Skeletal muscle cell (primary cell): ENCODE results near the gene DMRTB1.

Experiments used
- DNase-seq: peaks from one replicate; pipeline ENCODE4 v3.0.0-alpha.2; 2010; ENCODE audit warnings: low read depth
- H3K4me3 ChIP-seq: 2 replicates; pipeline ENCODE4 v1.5.1; 2011; ENCODE audit warnings: low read depth, mild to moderate bottlenecking, control low read depth, low read length, moderate library complexity

The DMRTB1 gene

GRCh38 chr1:53504901-53505300 lies 45.7 kb downstream of the DMRTB1 start:
- no peak overlapping the region for H3K4me3 ChIP-seq

DNA sequence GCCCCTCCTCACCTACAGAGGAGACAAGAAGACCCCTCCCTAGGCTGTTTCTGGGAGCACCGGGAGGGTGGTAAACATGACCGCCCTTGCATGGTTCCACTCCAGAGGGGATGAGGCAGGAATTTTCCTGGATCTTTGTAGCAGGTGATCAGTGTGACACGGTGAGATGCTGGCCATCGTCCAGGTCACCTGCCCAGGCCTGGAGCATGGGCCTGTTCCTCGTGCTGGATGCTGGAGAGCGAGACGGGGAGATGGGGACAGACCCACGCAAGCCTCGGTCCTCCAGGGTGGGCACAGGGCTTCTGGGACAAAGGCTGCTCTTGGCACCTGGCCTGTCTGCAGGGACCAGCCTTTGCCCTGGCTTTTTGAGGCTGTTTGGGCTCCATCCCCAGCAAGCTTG lies 46.2 kb downstream of the DMRTB1 start:
- H3K4me3 ChIP-seq = no peak overlapping the region
- DNase-seq = no peak

More at GRCh38 chr1:53504901-53505300, 45.7 kb downstream of the DMRTB1 start:
- DNase-seq = no peak

- no peak overlapping the region for H3K4me3 ChIP-seq
- DNase-seq = no peak
Observed at GRCh38 chr1:53505891-53506290, 46.7 kb downstream of the DMRTB1 start.

GRCh38 chr1:53506355-53507050 lies 47.3 kb downstream of the DMRTB1 start:
- H3K4me3 ChIP-seq = no peak overlapping the region
- DNase-seq = no peak

GRCh38 chr1:53507116-53507820 lies 48.1 kb downstream of the DMRTB1 start:
- H3K4me3 ChIP-seq = no peak overlapping the region
- no peak for DNase-seq

- no peak overlapping the region for H3K4me3 ChIP-seq
- DNase-seq = no peak
Observed at GRCh38 chr1:53508056-53508990, 49.1 kb downstream of the DMRTB1 start.

DNA sequence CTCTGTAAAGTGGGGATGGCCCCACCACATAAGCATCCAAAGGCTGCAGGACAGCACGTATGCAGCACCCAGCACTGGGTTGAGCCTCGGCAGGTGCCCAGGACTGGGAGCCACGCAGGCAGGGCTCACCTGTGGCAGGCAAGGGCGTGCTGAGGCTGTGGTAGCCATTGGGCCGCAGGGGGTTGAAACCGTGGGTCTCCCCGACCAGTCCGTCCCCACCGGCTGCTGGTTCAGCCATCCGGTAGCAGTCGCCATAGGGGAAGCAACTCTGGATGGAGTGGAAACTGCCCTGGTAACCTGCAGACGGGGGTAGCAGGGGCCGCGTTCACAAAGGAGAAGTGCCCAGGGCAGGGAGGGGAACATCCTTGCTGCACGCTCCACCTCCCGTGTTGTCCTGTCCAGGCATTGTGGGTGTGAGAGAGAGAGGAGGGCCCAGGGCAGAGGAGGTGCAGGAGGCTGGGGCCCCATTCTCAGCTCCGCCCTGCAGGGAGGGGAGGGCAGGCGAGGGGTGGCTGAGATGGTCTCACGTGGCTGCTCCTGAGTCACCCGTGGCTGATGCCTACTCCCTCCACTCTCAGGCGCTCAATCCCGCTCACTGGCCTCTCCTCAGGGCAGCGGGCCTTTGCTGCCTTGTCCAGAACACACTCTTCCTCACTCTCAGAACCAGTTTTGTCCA lies 49.9 kb downstream of the DMRTB1 start:
- no peak overlapping the region for H3K4me3 ChIP-seq
- peak; percentile 15 for DNase-seq

GRCh38 chr1:53509775-53510174 lies 50.6 kb downstream of the DMRTB1 start:
- no peak overlapping the region for H3K4me3 ChIP-seq
- DNase-seq = no peak

- no peak for DNase-seq
Observed at GRCh38 chr1:53510215-53510614, 51.0 kb downstream of the DMRTB1 start.

GRCh38 chr1:53511323-53511932 lies 52.2 kb downstream of the DMRTB1 start:
- no peak overlapping the region for H3K4me3 ChIP-seq
- DNase-seq = no peak

More at GRCh38 chr1:53510215-53510614, 51.0 kb downstream of the DMRTB1 start:
- no peak overlapping the region for H3K4me3 ChIP-seq

- no peak overlapping the region for H3K4me3 ChIP-seq
- DNase-seq = peak; percentile 66
Observed at GRCh38 chr1:53511933-53512806, 53.0 kb downstream of the DMRTB1 start.

DNA sequence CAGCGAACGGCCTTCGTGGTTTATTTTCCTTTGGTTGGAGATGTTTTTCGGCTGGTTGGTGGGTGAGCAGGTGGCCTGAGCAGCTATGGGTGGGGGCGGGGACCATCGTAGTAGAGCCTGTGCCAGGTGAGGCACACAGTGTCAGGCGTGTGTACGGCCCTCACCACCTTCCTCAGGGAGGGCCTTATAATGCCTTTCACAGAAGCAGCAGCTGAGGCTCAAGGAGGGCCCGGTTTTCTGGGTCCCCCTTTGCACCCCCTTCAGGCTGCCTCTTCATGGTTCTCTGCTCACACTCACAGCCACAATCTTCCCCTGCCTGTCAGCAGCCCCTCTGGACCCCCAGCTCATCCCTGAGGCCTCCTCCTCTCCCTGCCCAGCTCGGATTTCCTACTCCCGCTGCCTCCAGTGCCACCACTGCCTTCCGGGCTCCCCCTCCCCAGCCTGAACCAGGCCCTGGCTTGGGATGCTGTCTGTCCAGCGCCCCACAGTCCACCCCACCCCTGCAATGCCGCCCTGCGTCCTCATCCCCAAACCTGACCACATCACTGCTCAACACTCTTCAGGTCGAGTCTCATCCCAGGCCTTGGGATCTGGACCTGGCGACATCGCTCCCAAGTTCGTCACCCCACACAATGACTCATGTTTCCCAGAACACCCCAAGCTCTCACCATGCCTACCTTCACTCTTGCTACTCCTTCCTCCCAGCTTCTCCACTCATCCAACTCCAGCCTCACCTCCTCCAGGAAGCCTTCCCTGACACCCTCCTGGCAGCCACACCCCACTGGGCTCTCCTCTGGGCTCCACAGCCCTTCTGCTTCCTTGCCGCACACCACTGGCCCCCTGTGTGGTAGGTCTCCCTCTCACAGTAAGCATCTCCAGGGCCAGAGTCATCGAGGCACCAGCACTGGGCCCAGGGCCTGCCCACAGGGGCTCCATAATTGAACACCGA lies 53.9 kb downstream of the DMRTB1 start:
- no peak for DNase-seq
- H3K4me3 ChIP-seq = no peak overlapping the region

GRCh38 chr1:53513846-53514245 lies 54.6 kb downstream of the DMRTB1 start:
- H3K4me3 ChIP-seq = no peak overlapping the region

DNA sequence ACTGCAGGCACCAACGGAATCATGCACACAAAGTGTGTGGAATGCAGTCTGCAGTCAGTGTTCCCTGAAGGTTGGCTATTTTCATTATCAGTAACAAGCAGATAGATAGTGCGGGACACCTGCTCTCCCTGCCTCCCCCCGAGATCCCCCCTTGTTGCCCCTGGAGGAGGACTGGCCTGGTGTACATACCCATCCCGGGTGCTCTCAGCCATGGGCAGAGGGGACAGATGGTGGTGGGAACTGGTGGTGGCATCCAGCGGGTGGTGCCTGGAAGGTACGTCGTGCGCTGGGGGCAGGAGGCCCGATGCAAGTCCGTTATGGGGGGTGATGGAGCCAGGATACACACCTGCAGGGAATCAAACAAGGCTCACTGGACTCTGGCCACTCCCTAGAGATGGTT lies 55.2 kb downstream of the DMRTB1 start:
- DNase-seq = no peak
- no peak overlapping the region for H3K4me3 ChIP-seq

More at GRCh38 chr1:53513846-53514245, 54.6 kb downstream of the DMRTB1 start:
- no peak for DNase-seq

DNA sequence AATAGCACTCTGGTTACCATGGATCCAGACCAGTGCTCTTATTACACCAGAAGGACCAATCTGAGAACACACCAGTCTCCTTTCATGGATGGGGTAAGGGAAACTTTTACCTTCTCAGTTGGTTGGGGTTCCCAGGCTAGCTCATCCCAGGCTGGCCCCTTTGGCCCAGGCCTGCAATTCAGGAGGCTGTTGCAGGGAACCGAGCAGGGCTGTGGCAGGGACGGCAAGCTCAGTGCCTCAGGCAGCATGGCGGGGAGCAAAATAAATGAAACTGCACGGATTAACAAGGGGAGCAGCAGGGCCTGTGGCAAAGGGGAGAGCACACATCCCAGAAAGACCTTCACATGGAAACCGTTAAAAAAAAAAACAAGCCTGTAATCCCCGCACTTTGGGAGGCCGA lies 57.0 kb downstream of the DMRTB1 start:
- DNase-seq = no peak
- H3K4me3 ChIP-seq = no peak overlapping the region
